Measurements from ENCODE around the gene TMSB4X. TPM values are rescaled to one million over a fixed set of nuclear protein-coding genes. Genes with fewer than 3 reads are reported as not detected.

TMSB4X gene
- total RNA-seq, 2 experiments from 2014 or later = 6,072 to 7,639 TPM

DNA sequence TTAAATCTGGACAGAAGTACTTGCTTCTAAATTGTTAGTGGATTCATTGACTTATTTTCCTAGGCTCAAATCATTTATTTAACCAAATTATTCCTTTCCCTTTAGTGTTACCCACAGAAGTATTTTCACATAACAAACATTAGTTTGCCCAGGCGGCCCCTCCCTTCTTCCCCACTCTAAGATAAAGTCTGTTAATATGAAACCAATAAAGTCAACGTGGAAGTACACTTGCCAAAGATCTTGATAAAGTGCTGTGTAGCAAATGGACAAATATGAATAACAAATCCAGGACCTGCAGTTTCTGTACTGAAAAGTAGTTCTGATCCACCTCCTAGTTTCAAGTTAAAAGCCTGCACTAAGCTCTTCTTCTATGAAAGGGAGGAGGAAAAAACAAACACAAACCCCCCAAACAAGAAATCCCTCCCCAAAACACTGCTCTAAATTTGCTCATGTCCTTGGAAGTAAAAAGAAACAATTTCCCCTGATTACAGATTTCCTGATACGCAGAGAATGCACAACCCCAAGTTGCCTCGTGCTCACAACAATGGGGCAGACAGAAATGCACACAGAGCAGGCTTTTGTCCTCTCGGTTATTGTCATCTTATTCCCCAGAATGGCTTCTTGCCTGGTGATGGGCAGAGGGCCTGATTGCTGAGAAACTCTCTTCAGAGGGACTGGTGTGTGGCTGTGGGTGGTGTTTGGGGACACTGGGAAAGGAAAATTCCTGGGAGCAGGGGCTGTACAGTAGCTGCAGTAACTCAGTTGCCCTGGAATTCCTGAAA, 23.2 kb downstream of the TMSB4X start:
- CTCF ChIA-PET = interaction anchor here (1.2 to 3.9 kb wide), 6 partner anchors 10 to 89 kb away, joined by 4 to 17 read pairs (median 6); no protein-coding TSS in a partner anchor
- peaks cover 5% of the 10 kb centered on the region for H3K36me3 Mint-ChIP-seq
- H3K9me3 Mint-ChIP-seq (ENCODE audit: low read depth) = no peaks in the 10 kb centered on the region
- H3K4me1 Mint-ChIP-seq = peaks cover 61% of the 10 kb centered on the region
- H3K27me3 Mint-ChIP-seq = no peaks in the 10 kb centered on the region
- DNase-seq (no peak), ATAC-seq (no peak)
- H3K27ac Mint-ChIP-seq = peak overlapping the region; percentile 86
- H3K4me3 Mint-ChIP-seq = peak overlapping the region; percentile 2

DNA sequence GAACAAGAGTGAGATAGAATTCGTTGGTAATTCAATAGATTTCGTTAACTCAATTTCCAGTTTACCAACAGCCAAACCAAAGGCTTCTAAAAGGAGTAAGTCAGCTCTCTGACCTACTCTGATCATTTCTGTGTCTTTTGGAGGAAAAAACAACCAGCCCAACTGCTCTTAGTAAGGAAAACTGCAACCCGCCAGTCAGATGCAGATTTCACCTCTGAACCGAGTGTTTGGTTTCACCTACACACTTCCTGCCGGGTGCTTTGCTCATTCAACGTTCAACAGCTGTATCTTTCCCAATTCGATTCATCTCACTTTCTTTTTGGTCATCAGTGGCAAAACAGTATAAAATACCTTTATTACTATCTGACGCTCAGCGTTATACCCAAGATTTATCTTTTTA, 24.5 kb downstream of the TMSB4X start:
- CTCF ChIA-PET = interaction anchor here (0.6 to 3.9 kb wide), 8 partner anchors 14 to 489 kb away, joined by 3 to 17 read pairs (median 4); no protein-coding TSS in a partner anchor
- DNase-seq (peak; percentile 76), ATAC-seq (peak; percentile 70)
- Mint-ChIP-seq H3K4me3 (peak overlapping the region; percentile 73), H3K4me1 (peaks cover 66% of the 10 kb centered on the region), H3K9me3 (ENCODE audit: low read depth) (no peaks in the 10 kb centered on the region), H3K27ac (peak overlapping the region; percentile 97), H3K27me3 (no peaks in the 10 kb centered on the region), H3K36me3 (peaks cover 5% of the 10 kb centered on the region)

DNA sequence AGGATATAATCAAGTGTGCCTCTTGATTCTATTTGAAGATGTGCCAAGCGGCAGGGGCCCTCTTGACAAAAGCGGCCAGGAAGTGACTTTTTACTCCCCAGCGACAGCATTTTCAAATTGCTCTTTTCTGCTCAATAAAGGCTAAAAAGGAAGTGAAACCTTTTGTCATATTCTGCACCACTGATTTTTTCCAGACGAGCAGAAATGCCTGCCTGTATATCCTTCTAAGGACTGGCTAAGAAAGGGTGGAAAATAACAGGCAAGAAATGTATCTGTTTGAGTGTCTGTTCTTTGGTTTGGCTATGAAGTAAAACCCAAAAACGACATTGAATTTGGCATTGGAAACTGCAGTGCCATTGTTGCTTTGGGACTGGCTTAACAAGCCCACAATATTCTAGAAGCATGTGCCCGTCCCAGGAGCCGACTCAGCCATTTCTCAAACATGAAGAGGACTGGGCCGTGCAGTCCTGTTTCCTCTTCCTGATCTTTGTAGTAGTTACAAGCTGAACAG, 25.4 kb downstream of the TMSB4X start:
- CTCF ChIA-PET = interaction anchor here (1.1 to 3.9 kb wide), 7 partner anchors 11 to 488 kb away, joined by 3 to 17 read pairs (median 6); no protein-coding TSS in a partner anchor
- ATAC-seq (peak; percentile 60), DNase-seq (peak; percentile 54)
- peak overlapping the region; percentile 97 for H3K27ac Mint-ChIP-seq
- H3K36me3 Mint-ChIP-seq = peaks cover 4% of the 10 kb centered on the region
- peaks cover 76% of the 10 kb centered on the region for H3K4me1 Mint-ChIP-seq
- peak overlapping the region; percentile 73 for H3K4me3 Mint-ChIP-seq
- no peaks in the 10 kb centered on the region for H3K27me3 Mint-ChIP-seq
- no peaks in the 10 kb centered on the region for H3K9me3 Mint-ChIP-seq (ENCODE audit: low read depth)

DNA sequence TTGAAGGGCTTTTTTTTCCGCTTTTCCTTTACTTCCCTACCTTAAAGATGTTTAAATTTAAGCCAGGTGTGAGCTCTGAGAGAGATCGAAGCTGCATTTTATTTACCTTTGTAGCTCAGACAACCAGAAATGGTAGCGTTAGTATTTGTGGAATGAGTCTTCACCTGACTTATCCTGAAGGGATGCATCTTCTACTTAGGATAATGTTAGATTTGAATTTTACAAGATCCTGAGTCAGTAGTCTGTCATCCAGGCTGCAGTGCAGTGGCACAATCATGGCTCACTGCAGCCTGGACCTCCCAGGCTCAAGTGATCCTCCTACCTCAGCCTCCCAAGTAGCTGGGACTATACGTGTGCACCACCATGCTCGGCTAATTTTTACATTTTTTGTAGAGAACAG, 26.2 kb downstream of the TMSB4X start:
- no peaks in the 10 kb centered on the region for H3K9me3 Mint-ChIP-seq (ENCODE audit: low read depth)
- ATAC-seq (no peak), DNase-seq (no peak)
- H3K4me3 Mint-ChIP-seq = peak overlapping the region; percentile 18
- H3K36me3 Mint-ChIP-seq = peaks cover 1% of the 10 kb centered on the region
- H3K4me1 Mint-ChIP-seq = peaks cover 81% of the 10 kb centered on the region
- peak overlapping the region; percentile 97 for H3K27ac Mint-ChIP-seq
- CTCF ChIA-PET = interaction anchor here (1.3 to 3.1 kb wide), 5 partner anchors 10 to 90 kb away, joined by 4 to 13 read pairs (median 6); no protein-coding TSS in a partner anchor
- H3K27me3 Mint-ChIP-seq = no peaks in the 10 kb centered on the region

DNA sequence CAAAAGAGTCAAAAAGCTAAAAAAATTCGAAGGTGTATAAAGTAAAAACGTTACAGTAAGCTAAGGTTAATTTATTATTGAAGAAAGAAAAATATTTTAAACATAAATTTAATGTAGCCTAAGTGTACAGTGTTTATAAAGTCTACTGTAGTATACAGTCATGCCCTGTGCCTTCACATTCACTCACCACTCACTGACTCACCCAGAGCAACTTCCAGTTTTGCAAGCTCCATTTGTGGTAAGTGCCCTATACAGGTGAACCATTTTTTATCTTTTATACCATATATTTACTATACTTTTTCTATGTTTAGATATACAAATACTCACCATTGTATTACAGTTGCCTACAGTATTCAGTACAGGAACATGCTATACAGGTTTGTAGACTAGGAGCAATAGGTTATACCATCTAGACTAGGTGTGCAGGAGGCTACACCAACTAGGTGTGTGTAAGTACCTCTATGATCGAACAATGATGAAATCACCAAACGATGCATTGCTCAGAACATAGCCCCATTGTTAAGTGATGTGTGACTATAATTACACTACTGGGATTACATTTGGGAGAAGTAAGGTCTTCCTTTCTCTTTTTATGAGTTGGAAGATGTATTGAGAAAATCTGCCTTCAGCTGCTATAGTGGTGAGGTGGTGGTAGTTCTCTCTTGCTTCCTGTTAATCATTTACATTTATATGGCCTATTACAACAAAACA, 27.2 kb downstream of the TMSB4X start:
- peak overlapping the region; percentile 22 for H3K4me3 Mint-ChIP-seq
- H3K4me1 Mint-ChIP-seq = peaks cover 81% of the 10 kb centered on the region
- peak; percentile 54 for DNase-seq
- H3K9me3 Mint-ChIP-seq (ENCODE audit: low read depth) = no peaks in the 10 kb centered on the region
- H3K36me3 Mint-ChIP-seq = peaks cover 1% of the 10 kb centered on the region
- peak; percentile 40 for ATAC-seq
- CTCF ChIA-PET = interaction anchor here (0.9 to 3.1 kb wide), 8 partner anchors 9 to 89 kb away, joined by 3 to 13 read pairs (median 4); no protein-coding TSS in a partner anchor
- H3K27me3 Mint-ChIP-seq = no peaks in the 10 kb centered on the region
- peak overlapping the region; percentile 86 for H3K27ac Mint-ChIP-seq

DNA sequence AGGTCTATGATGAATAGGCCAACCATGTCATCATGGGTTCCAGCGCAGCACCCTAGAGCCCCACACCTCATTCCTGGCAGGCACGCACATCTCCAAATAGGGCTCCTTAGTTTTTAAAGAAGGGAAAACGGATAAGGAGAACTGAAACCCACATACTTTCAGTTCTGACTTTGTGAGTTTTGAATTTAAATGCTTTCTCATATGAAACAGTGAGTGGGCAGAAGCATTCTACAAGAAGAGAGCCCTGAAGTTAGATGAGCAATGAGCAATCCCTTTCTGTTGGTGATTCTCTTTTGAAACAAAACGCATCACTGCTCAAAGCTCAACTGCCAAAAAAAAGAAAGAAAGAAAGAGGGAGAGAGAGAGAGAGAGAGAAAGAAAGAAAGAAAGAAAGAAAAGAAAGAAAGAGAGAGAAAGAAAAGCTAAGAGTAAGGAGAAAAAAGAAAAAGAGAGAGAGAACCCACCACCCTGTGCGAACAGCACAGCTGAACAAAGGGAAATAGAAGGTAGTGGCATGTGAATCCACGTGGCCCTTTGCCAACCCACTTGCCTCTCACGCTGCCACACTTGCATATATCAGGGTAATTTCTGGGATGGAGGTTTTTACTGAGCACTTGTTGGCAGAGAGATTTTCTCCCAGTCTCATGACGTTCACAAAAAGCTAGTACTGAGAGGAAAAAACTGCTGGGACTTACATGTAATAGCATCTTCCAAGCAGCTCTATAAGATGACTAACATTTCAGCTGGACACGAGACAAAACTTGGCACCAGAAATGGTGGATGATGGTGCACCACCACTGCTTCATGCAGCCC, 31.0 kb downstream of the TMSB4X start:
- Mint-ChIP-seq H3K9me3 (ENCODE audit: low read depth) (no peaks in the 10 kb centered on the region), H3K4me3 (peak overlapping the region; percentile 66), H3K27me3 (no peaks in the 10 kb centered on the region), H3K36me3 (no peaks in the 10 kb centered on the region), H3K4me1 (peaks cover 76% of the 10 kb centered on the region), H3K27ac (peak overlapping the region; percentile 100)
- CTCF ChIA-PET = interaction anchor here (1.0 to 2.3 kb wide), 8 partner anchors 25 to 86 kb away, joined by 3 to 8 read pairs (median 4); no protein-coding TSS in a partner anchor
- peak; percentile 52 for ATAC-seq
- DNase-seq = no peak

DNA sequence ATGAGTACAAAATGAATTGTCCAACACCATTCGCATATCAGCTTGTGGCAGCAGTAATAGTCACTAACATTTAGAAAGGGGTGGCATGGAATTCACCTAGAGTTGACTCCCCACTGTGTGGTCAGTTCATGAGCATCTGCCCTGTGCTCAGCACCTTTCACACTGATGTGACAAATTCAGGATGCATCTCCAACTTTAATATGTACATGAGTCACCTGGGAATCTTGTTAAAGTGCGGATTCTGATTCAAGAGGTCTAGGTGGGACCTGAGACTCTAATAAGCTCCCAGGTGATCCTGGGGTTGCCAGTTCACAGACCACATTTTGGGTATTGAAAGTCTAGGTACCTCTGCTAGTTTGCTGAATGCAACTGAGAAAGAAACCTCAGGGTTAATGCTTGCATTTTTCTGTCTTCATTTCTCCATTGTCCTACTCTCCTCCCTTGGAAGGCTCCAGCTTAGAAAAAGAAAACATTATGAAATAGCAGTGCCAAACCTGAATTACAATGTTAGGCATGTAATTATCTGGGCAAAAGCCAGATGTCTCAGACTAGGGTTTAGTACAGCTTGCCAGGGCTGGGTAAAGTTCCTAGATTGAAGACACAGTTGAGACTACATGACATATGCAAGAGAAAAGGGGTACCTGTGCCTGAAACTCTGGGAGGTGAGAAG, 32.7 kb downstream of the TMSB4X start:
- Mint-ChIP-seq H3K4me3 (no peak overlapping the region), H3K4me1 (peaks cover 66% of the 10 kb centered on the region), H3K9me3 (ENCODE audit: low read depth) (no peaks in the 10 kb centered on the region), H3K36me3 (no peaks in the 10 kb centered on the region), H3K27me3 (no peaks in the 10 kb centered on the region), H3K27ac (peak overlapping the region; percentile 42)
- ATAC-seq (no peak), DNase-seq (no peak)
- CTCF ChIA-PET = interaction anchor here (1.3 to 2.3 kb wide), 5 partner anchors 27 to 85 kb away, joined by 3 to 8 read pairs (median 5); no protein-coding TSS in a partner anchor

DNA sequence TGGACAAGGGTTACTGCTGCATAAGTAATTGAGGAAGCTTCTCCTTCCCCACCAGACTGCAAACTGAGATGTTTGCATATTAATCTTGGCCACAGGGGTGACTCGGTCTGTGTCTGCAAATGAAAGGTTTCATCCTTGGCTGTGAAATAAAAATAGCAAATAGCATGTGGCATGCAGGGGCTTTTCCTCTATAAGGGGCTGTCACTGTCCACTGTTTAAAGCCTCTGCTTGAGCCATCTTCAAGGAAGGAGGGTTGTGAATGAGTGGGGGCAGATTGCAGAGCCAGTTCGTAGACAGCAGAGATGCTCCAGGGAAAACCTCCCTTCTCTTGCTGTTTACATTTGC, 33.3 kb downstream of the TMSB4X start:
- Mint-ChIP-seq H3K4me3 (no peak overlapping the region), H3K27me3 (no peaks in the 10 kb centered on the region), H3K27ac (peak overlapping the region; percentile 42), H3K9me3 (ENCODE audit: low read depth) (no peaks in the 10 kb centered on the region), H3K36me3 (peaks cover under 1% of the 10 kb centered on the region), H3K4me1 (peaks cover 66% of the 10 kb centered on the region)
- CTCF ChIA-PET = no interaction called here
- ATAC-seq (no peak), DNase-seq (no peak)

DNA sequence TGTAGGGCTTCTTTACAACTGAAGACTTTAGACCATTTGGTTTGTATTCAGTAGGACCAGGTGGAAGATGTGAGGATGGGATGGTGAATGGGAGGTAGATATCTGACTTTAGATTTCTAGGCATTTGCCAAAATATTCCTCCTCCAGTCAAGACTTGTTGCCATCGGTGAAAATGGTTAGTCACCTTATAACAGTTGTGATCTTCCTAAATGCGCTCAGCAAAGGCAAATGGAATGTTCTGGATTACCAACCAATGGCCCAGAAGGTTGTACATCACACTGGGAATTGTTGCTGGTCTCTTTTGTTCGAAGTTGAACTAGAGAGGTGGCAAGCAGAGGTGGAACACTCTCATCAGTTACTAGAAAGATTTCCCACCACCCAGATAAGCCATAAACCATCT, 33.9 kb downstream of the TMSB4X start:
- no peaks in the 10 kb centered on the region for H3K27me3 Mint-ChIP-seq
- no peak overlapping the region for H3K4me3 Mint-ChIP-seq
- H3K27ac Mint-ChIP-seq = no peak overlapping the region
- DNase-seq (no peak), ATAC-seq (no peak)
- peaks cover 2% of the 10 kb centered on the region for H3K36me3 Mint-ChIP-seq
- H3K4me1 Mint-ChIP-seq = peaks cover 69% of the 10 kb centered on the region
- H3K9me3 Mint-ChIP-seq (ENCODE audit: low read depth) = no peaks in the 10 kb centered on the region
- CTCF ChIA-PET = no interaction called here

DNA sequence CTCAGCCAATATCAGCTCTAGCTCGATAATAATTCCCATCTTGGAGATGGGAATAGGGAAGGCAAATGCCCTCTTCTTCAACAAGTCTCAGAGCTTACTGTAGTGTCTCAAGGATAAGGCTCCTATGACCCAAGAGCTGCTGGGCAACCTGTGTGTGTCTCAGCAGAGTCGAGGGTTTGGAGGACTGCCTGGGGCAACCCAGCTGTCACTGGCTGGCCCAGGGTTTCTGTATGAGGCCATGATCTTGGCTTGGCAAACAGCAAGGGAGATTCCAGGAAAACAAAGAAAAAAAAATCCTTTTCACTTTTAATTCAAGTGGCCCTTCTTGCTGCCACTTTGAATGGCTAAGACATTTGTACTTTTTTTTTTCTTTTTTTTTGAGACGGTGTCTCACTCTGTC, 34.4 kb downstream of the TMSB4X start:
- Mint-ChIP-seq H3K4me3 (no peak overlapping the region), H3K9me3 (ENCODE audit: low read depth) (no peaks in the 10 kb centered on the region), H3K36me3 (peaks cover 2% of the 10 kb centered on the region), H3K27me3 (no peaks in the 10 kb centered on the region), H3K4me1 (peaks cover 74% of the 10 kb centered on the region), H3K27ac (no peak overlapping the region)
- ATAC-seq = no peak
- CTCF ChIA-PET = no interaction called here
- no peak for DNase-seq

DNA sequence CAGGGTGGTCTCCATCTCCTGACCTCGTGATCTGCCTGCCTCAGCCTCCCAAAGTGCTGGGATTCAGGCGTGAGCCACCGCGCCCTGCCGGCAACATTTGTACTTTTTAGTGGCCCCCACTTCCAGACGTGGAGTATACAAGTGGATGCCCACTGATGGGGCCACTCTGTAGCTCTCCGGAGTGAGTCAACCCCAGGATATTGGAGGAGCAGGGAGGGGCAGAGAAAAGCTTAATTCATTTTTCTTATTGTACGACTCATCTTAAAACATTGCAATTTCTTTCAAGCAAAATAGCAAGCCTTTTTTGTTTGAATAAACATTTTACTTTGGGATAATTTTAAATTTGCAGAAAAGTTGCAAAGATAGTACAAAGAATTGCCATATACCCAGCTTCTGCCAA, 34.9 kb downstream of the TMSB4X start:
- CTCF ChIA-PET = no interaction called here
- Mint-ChIP-seq H3K9me3 (ENCODE audit: low read depth) (no peaks in the 10 kb centered on the region), H3K4me1 (peaks cover 74% of the 10 kb centered on the region), H3K27ac (no peak overlapping the region), H3K27me3 (no peaks in the 10 kb centered on the region), H3K4me3 (no peak overlapping the region), H3K36me3 (peaks cover 2% of the 10 kb centered on the region)
- ATAC-seq (no peak), DNase-seq (no peak)

DNA sequence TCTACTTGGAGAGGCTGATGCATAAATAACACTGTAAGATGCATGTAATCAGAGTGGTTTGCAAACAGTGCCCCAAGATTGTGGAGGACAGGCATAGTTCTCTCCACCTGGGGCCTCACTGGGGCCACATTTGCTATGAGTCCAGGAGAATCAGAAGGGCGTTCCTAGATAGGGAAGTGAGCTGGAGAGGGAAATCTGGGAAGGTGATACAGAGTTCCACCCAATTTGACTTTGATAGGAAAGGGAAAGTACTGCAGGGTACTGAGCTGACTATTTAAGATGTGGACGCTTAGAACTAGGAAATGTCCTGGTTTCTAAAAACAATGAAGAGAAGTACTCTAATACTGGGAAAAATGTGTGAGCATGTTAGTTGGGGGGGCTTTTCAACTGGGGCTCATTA, 35.6 kb downstream of the TMSB4X start:
- Mint-ChIP-seq H3K36me3 (peaks cover 3% of the 10 kb centered on the region), H3K27ac (no peak overlapping the region), H3K4me1 (peaks cover 71% of the 10 kb centered on the region), H3K27me3 (no peaks in the 10 kb centered on the region), H3K9me3 (ENCODE audit: low read depth) (no peaks in the 10 kb centered on the region), H3K4me3 (no peak overlapping the region)
- CTCF ChIA-PET = interaction anchor here (1.8 to 2.6 kb wide), 2 partner anchors 9 to 66 kb away, joined by 4 to 8 read pairs; no protein-coding TSS in a partner anchor
- ATAC-seq = no peak
- DNase-seq = no peak

Data from activated CD8-positive, alpha-beta memory T cell treated with anti-CD3 and anti-CD28 coated beads, Interleukin-2, amount 10 ng/mL, durations not matched to agents 7 days and 5 days (primary cell).